HG03342 (cell line): ENCODE results near the gene STX10.
"Not testable (repeated sequence)": the region's sequence is repeated elsewhere in the genome, so short reads cannot be mapped to it uniquely, and the experiment has no call there.

ENCODE experiments used
- ATAC-seq: cut with Tn5 transposase; IDR thresholded peaks from one replicate; pipeline ENCODE4 v1.9.1; 2021; ENCODE audit warnings: mild to moderate bottlenecking, moderate library complexity; ENCODE audit not compliant: unreplicated experiment

The STX10 gene, protein sequence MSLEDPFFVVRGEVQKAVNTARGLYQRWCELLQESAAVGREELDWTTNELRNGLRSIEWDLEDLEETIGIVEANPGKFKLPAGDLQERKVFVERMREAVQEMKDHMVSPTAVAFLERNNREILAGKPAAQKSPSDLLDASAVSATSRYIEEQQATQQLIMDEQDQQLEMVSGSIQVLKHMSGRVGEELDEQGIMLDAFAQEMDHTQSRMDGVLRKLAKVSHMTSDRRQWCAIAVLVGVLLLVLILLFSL

GRCh38 chr19:13150187-13150930 lies at the start of gene STX10, which contains the start of gene IER2:
TSS of gene STX10 (minus strand) at chr19:13150375. CDS start at chr19:13150173, 202 bp downstream.
TSS of gene IER2 (plus strand) at chr19:13150411. CDS start at chr19:13153187, 2,776 bp downstream.
- ATAC-seq, result peak; percentile 38

DNA sequence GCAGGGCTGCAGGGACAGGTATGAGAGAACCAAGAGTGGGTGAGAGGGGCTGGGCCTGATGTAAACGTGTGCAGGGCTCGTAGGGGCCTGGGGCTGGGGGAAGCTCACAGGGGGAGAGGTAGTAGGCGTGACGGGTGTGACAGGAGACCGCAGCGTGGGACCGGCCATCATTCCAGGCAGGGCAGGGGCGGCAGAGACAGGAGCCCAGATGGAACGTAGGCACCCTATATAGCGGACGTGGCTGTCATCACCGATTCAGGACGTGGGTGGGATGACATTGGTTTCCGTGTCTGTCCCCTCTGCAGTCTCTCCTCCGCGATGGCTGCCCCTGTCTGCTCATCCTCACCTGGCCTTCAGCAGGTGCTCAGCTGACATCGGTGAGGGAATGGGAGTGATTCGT lies 48.5 kb upstream of the STX10 start:
- ATAC-seq, result no peak

GRCh38 chr19:13195678-13196077 lies 45.5 kb upstream of the STX10 start:
- ATAC-seq, result no peak

GRCh38 chr19:13190781-13191540 lies 40.8 kb upstream of the STX10 start:
- no peak for ATAC-seq

GRCh38 chr19:13189600-13189999 lies 39.4 kb upstream of the STX10 start:
- ATAC-seq, result no peak

GRCh38 chr19:13187419-13187818 lies 37.2 kb upstream of the STX10 start:
- ATAC-seq, result no peak

DNA sequence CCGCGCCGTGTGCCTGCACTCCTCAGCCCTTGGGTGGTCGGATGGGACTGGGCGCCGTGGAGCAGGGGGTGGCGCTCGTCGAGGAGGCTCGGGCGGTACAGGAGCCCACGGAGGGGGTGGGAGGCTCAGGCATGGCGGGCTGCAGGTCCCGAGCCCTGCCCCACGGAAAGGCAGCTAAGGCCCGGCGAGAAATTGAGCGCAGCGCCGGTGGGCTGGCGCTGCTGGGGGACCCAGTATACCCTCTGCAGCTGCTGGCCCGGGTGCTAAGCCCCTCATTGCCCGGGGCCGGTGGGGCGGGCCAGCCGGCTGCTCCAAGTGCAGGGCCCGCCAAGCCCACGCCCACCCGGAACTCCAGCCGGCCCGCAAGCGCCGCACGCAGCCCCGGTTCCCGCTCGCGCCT lies 36.5 kb upstream of the STX10 start:
- not testable (repeated sequence) for ATAC-seq

DNA sequence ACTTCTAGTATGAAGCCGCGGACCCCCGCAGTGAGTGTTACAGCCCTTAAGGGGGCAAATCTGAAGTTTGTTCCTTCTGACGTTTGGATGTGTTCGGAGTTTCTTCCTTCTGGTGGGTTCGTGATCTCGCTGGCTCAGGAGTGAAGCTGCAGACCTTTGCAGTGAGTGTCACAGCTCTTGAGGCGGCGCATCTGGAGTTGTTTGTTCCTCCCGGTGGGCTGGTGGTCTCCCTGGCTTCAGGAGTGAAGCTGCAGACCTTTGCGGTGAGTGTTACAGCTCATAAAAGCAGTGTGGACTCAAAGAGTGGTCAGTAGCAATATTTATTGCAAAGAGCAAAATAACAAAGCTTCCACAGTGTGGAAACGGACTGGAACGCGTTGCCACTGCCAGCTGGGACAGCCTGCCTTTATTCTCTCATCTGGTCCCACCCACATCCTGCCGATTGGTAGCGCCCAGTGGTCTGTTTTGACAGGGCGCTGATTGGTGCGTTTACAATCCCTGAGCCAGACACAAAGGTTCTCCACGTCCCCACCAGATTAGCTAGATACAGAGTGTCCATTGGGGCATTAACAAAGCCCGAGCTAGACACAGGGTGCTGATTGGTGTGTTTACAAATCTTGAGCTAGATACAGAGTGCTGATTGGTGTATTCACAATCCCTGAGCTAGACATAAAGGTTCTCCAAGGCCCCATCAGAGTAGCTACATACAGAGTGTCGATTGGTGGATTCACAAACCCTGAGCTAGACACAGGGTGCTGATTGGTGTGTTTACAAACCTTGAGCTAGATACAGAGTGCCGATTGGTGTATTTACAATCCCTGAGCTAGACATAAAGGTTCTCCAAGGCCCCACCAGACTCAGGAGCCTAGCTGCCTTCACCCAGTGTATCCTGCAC lies 35.8 kb upstream of the STX10 start:
- ATAC-seq, result not testable (repeated sequence)

GRCh38 chr19:13184926-13185325 lies 34.8 kb upstream of the STX10 start:
- ATAC-seq, result not testable (repeated sequence)

DNA sequence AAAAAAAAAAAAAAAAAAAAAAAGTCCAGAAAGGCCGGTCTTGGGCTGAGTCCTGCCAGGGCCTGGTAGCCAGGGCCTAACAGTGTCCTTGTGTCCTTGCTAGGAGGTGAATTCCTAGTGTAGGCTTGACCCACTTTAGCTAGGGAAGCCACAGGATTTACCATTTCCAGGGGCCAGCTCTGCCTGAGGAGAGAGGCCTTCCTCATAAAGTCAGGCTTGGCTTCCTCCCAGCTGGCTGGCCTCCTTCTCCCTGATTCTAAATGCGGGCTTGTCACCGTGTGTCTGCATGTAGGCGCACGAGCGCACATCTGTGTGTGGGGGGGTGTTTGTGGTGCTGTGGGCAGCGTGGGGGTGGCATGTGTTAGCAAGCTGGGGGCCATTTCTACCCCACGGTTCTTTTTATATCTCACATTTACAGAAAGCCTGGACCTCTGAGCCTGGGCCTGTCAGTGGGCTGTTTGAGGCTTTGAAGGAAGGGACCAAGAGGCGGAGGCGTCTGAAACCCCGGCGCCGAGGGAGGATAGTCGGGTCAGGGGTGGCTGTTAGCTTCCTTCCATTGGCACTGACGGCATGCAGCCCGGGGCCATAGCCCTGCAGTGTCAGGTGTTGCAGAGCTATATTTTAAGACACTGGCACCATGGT lies 31.7 kb upstream of the STX10 start:
- ATAC-seq, result no peak

DNA sequence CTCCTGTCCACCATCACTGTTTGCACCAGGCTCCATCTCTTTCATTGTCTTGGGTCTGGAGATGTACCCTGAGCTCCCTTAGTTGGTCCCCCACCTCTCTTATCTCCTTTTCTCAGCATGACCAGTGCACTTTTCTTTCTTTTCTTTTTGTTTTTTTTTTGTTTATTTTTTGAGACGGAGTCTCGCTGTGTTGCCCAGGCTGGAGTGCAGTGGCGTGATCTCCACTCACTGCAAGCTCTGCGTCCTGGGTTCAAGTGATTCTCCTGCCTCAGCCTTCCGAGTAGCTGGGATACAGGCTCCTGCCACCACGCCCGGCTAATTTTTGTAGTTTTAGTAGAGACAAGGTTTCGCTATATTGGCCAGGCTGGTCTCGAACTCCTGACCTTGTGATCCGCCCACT lies 28.1 kb upstream of the STX10 start:
- ATAC-seq, result not testable (repeated sequence)

GRCh38 chr19:13177584-13177983 lies 27.4 kb upstream of the STX10 start:
- ATAC-seq, result not testable (repeated sequence)

DNA sequence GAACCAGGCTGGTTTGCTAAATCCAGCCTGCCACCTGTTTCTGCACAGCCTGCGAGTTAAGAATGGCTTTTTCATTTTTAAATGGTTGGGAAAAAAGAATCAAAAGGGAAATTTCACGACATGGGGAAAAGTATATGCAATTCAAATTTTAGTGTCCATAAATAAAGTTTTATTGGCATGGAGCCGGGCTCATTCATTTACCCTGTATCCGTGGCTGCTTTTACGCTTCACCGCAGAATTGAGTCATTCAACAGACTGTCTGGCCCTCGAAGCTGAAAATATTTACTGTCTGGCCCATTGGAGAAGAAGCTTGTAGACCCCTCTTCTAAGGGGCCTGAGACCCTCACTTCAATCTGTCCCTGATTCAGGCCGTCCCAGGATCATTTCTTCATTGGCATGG lies 26.2 kb upstream of the STX10 start:
- no peak for ATAC-seq

GRCh38 chr19:13173139-13173737 lies 23.1 kb upstream of the STX10 start:
- no peak for ATAC-seq

- no peak for ATAC-seq
These were observed 22.4 kb upstream of the STX10 start for GRCh38 chr19:13172346-13173138.

DNA sequence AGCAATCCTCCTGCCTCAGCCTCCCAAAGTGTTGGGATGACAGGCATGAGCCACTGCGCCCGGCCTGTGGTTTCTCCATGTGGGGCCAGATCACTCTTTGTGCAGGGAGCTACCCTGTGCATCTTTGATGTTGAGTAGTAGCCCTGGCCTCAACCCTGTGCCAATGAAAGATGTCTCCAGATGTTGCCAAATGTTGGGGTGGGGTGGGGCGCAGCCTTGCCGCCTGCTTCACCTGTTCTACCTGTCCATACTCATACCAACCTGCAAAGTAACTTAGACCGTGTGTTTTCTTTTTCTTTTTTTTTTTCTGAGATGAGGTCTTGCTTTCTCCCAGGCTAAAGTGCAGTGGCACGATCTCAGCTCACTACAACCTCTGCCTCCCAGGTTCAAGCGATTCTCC lies 21.0 kb upstream of the STX10 start:
- ATAC-seq, result no peak

- ATAC-seq, result no peak
These were observed 19.6 kb upstream of the STX10 start for GRCh38 chr19:13169769-13170168.

DNA sequence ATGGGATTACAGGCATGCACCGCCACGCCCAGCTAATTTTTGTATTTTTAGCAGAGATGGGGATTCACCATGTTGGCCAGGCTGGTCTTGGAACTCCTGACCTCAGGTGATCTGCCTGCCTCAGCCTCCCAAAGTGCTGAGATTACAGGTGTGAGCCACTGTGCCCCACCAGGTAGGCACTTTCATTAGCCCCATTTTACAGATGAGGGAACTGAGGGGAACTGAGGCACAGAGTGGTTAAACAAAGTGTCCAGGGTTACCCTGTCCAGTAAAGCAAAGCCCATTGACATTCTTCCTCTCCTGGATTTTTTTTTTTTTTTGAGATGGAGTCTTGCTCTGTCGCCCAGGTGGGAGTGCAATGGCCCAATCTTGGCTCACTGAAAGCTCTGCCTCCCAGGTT lies 16.0 kb upstream of the STX10 start:
- ATAC-seq, result not testable (repeated sequence)
